Measurements from ENCODE around the gene NAV3.

Gene NAV3

GRCh38 chr12:78183824-78184223 lies 353.1 kb downstream of the NAV3 start:
- TF ChIP-seq CTCF (IDR thresholded peaks at IDR 0.05; ENCODE audit: insufficient read depth, low read length): no peak
- peaks cover 2% of the 10 kb centered on the region for H3K27me3 ChIP-seq (ENCODE audit: insufficient read depth, poor library complexity, severe bottlenecking)
- H3K4me3 ChIP-seq (replicated peaks; ENCODE audit: insufficient read depth, low read length): no peak overlapping the region
- DNase-seq (ENCODE audit: low read depth in 1 of 2, low spot score in 1 of 2): no peak
- H3K27ac ChIP-seq (replicated peaks): no peak overlapping the region

GRCh38 chr12:78185109-78185508 lies 354.4 kb downstream of the NAV3 start:
- Histone ChIP-seq H3K4me3 (replicated peaks; ENCODE audit: insufficient read depth, low read length) (no peak overlapping the region), H3K27ac (replicated peaks) (no peak overlapping the region), H3K27me3 (ENCODE audit: insufficient read depth, poor library complexity, severe bottlenecking) (peaks cover 2% of the 10 kb centered on the region)
- no peak for TF ChIP-seq CTCF (IDR thresholded peaks at IDR 0.05; ENCODE audit: insufficient read depth, low read length)
- TF ChIP-seq REST (IDR thresholded peaks at IDR 0.05; ENCODE audit: insufficient replicate concordance, low read depth): no peak
- TF ChIP-seq GABPA (IDR thresholded peaks at IDR 0.05; ENCODE audit: low read depth): no peak
- no peak for TF ChIP-seq POLR2AphosphoS5 (IDR thresholded peaks at IDR 0.05; ENCODE audit: low read depth)
- TF ChIP-seq SPI1 (IDR thresholded peaks at IDR 0.05; ENCODE audit: borderline replicate concordance, low read depth): no peak
- no peak for DNase-seq (ENCODE audit: low read depth in 1 of 2, low spot score in 1 of 2)

- no peak for DNase-seq (ENCODE audit: low read depth in 1 of 2, low spot score in 1 of 2)
- TF ChIP-seq SPI1 (IDR thresholded peaks at IDR 0.05; ENCODE audit: borderline replicate concordance, low read depth): no peak
- TF ChIP-seq CTCF (IDR thresholded peaks at IDR 0.05; ENCODE audit: insufficient read depth, low read length): no peak
- TF ChIP-seq GABPA (IDR thresholded peaks at IDR 0.05; ENCODE audit: low read depth): no peak
- no peak for TF ChIP-seq POLR2AphosphoS5 (IDR thresholded peaks at IDR 0.05; ENCODE audit: low read depth)
- TF ChIP-seq REST (IDR thresholded peaks at IDR 0.05; ENCODE audit: insufficient replicate concordance, low read depth): no peak
- no peak overlapping the region for H3K27ac ChIP-seq (replicated peaks)
- H3K4me3 ChIP-seq (replicated peaks; ENCODE audit: insufficient read depth, low read length): no peak overlapping the region
- peaks cover 2% of the 10 kb centered on the region for H3K27me3 ChIP-seq (ENCODE audit: insufficient read depth, poor library complexity, severe bottlenecking)
Observed at GRCh38 chr12:78185651-78186050, 355.0 kb downstream of the NAV3 start.

GRCh38 chr12:78186670-78187069 lies 356.0 kb downstream of the NAV3 start:
- H3K27me3 ChIP-seq (ENCODE audit: insufficient read depth, poor library complexity, severe bottlenecking): peaks cover 2% of the 10 kb centered on the region
- no peak for DNase-seq (ENCODE audit: low read depth in 1 of 2, low spot score in 1 of 2)
- no peak overlapping the region for H3K27ac ChIP-seq (replicated peaks)
- no peak overlapping the region for H3K4me3 ChIP-seq (replicated peaks; ENCODE audit: insufficient read depth, low read length)
- TF ChIP-seq GABPA (IDR thresholded peaks at IDR 0.05; ENCODE audit: low read depth) (no peak), SPI1 (IDR thresholded peaks at IDR 0.05; ENCODE audit: borderline replicate concordance, low read depth) (no peak), CTCF (IDR thresholded peaks at IDR 0.05; ENCODE audit: insufficient read depth, low read length) (no peak), POLR2AphosphoS5 (IDR thresholded peaks at IDR 0.05; ENCODE audit: low read depth) (no peak), REST (IDR thresholded peaks at IDR 0.05; ENCODE audit: insufficient replicate concordance, low read depth) (no peak)

All from HL-60 (cell line).